ENCODE data around the gene CCDC38.

CCDC38 gene

DNA sequence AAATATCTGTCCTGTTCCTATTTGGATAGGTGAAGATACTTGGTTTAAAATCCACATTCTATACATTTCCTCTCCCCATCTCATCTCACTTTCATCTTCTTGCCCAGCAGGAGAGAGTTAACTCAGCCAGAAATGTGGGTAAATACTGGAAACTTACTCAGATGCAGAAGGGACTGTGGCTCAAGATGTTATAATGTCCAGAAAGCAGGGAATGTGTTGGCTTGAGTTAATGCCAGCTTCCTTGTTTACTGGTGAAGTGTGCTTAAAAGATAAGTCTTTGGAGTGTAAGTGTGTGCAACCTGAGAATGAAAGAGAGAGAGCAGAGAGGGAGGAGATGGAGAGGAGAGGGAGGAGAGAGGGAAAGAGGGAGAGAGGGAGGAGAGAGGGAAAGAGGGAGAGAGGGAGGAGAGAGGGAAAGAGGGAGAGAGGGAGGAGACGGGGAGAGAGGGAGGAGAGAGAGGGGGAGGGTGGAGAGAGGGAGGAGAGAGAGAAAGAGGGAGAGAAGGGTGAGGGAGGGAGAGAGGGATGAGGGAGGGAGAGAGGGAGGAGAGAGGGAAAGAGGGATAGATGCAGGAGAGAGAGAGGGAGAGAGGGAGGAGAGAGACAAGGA lies 105.7 kb downstream of the CCDC38 start:
- no peak for DNase-seq (ENCODE audit: low read depth in 2 of 2)

DNA sequence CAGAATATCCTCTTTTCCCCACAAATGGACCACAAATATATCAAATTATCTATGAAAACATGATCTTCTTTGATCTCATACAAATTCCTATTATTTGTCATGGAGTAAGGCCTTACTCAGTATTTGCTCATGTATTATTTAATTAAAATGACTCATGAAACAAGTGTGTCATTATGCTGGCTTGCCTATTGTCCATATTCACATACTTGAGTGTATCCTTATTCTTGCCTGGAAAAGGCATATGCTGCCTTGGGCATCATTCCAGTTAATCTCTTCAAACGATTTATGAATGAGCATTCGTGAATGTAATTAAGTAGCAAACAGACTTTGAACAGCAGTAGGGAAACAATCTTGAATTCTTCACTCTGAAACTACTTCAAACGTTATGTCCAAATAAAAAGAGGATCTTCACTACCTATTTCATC lies 106.2 kb downstream of the CCDC38 start:
- DNase-seq (ENCODE audit: low read depth in 2 of 2), result no peak

GRCh38 chr12:95834572-95834971 lies 107.8 kb downstream of the CCDC38 start:
- no peak for DNase-seq (ENCODE audit: low read depth in 2 of 2)

DNA sequence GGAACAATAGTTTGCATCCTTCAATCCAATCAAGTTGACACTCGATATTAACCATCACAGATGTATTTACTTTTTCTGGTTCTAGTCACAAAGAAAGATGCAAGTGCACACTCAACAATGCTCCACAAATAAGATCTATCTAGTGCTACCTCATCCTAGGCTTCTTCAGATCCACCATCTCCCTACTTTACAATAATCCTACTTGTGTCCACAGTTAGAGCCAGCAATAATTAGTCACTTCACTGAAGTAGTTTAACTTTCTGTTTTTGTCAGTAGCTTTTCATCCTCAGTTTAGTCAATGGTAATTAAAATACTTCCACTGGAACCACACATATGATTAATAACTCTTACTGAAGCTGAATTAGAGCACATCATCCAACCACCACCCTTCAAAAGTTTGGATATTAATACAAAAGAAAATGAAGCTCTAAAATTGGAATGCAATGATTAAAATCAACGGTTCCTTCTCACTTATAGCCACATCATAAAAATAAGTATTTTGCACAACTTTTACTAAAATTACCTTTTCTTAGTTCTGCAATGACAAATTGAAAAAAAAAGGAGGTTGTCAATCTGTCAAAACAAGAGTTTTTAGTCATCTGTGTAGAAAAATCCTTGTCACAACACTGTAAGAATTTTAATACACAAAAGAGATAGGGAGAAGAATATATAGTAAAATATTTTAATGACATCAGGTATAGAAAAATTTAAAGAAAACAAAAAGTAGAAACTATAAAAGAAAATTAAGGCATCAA lies 111.9 kb downstream of the CCDC38 start:
- DNase-seq (ENCODE audit: low read depth in 2 of 2), result no peak

- no peak for DNase-seq (ENCODE audit: low read depth in 2 of 2)
These were observed 113.0 kb downstream of the CCDC38 start for GRCh38 chr12:95829395-95829794.

DNA sequence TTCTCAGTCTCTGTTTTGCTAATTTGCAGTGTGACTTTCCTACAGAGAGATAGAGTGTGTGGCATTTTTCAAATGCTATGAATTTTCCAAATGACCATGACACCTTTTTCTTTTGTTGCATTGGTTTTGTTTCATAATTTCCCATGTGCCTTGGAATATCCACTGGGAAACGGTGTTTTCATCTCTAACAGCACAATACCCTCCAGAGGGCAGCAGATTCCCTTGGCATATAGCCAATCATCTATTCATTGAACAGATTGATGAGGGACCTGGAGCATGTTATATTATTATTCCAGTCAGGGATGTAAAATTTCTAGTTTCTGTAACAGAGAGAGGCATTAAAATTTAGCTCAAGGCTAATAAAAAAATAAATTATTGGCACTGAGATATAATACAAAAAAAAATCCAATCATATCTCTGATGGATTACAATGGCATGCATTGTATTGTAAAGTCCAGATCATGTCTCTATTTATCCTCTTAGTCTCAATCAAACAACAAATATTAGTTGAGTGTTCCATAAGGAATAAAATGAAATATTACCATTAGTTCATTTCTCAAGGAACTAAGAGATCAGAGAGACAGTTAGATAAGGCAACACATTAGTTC lies 122.2 kb downstream of the CCDC38 start:
- no peak for DNase-seq (ENCODE audit: low read depth in 2 of 2)

Data from stimulated activated CD8-positive, alpha-beta memory T cell treated with anti-CD3 and anti-CD28 coated beads, Interleukin-15, amount 100 ng/mL, for 4 hours (primary cell).